ENCODE measurements around the gene HPCAL4.

Gene HPCAL4

GRCh38 chr1:39691383-39692151 is at the start of gene HPCAL4:
TSS of gene HPCAL4 (minus strand) at chr1:39691433. CDS start at chr1:39684603, 6,830 bp downstream.
- TF ChIP-seq CTCF (IDR thresholded peaks at IDR 0.05; ENCODE audit: insufficient read depth, missing control alignments) = no peak
- FAIRE-seq = no peak
- peak; percentile 76 for DNase-seq (ENCODE audit: insufficient read length, low spot score)

GRCh38 chr1:39738622-39739366 is 47.6 kb upstream of the HPCAL4 start, which contains the start of gene PPIE:
TSS of gene PPIE (plus strand) at chr1:39738882. CDS start at chr1:39738901, 19 bp downstream.
- FAIRE-seq (no peak), DNase-seq (ENCODE audit: insufficient read length, low spot score) (peak; percentile 85)
- TF ChIP-seq CTCF (IDR thresholded peaks at IDR 0.05; ENCODE audit: insufficient read depth, missing control alignments) = no peak

GRCh38 chr1:39737546-39738169 is 46.4 kb upstream of the HPCAL4 start:
- DNase-seq (ENCODE audit: insufficient read length, low spot score) = no peak
- no peak for FAIRE-seq
- TF ChIP-seq CTCF (IDR thresholded peaks at IDR 0.05; ENCODE audit: insufficient read depth, missing control alignments) = no peak

- DNase-seq (ENCODE audit: insufficient read length, low spot score) = no peak
These were observed 44.5 kb upstream of the HPCAL4 start for GRCh38 chr1:39735731-39736130.

GRCh38 chr1:39733161-39733560 is 41.9 kb upstream of the HPCAL4 start:
- FAIRE-seq (no peak), DNase-seq (ENCODE audit: insufficient read length, low spot score) (no peak)
- no peak for TF ChIP-seq CTCF (IDR thresholded peaks at IDR 0.05; ENCODE audit: insufficient read depth, missing control alignments)

More at GRCh38 chr1:39735731-39736130, 44.5 kb upstream of the HPCAL4 start:
- FAIRE-seq = no peak
- TF ChIP-seq CTCF (IDR thresholded peaks at IDR 0.05; ENCODE audit: insufficient read depth, missing control alignments) = no peak

- FAIRE-seq (no peak), DNase-seq (ENCODE audit: insufficient read length, low spot score) (no peak)
- TF ChIP-seq CTCF (IDR thresholded peaks at IDR 0.05; ENCODE audit: insufficient read depth, missing control alignments) = no peak
These were observed 41.5 kb upstream of the HPCAL4 start for GRCh38 chr1:39732730-39733129.
